K562 (cell line): ENCODE results near the gene SUPT16H. TPM values are rescaled to one million over a fixed set of nuclear protein-coding genes. Genes with fewer than 3 reads are reported as not detected.
A peak's percentile ranks its signal among the peaks of the same experiment; 100 is the strongest.

Experiments
- HOMEZ ChIP-seq: fragments of 250-450 bp; sonication (Bioruptor Pico); IDR thresholded peaks from 2 replicates; pipeline ENCODE4 v1.4.0; 2020; ENCODE audit warnings: mild to moderate bottlenecking, moderate library complexity
- MEIS2 ChIP-seq: fragments of 450-650 bp; IDR thresholded peaks from 2 replicates; pipeline ENCODE4 v1.6.1; 2014; ENCODE audit warnings: mild to moderate bottlenecking; ENCODE audit not compliant: partially characterized antibody
- POLR2H ChIP-seq: IDR thresholded peaks from 2 replicates; pipeline ENCODE4 v1.6.1; 2016; ENCODE audit warnings: missing genetic modification characterization, low read depth, mild to moderate bottlenecking, control low read depth, missing compliant biosample characterization, moderate library complexity
- RBM39 ChIP-seq: fragments of 200-400 bp; formaldehyde crosslinking; optimal IDR thresholded peaks from 2 replicates; pipeline ENCODE3; 2018; ENCODE audit warnings: low read depth, low read length
- TFAP4 ChIP-seq: sonication (generic); formaldehyde crosslinking; IDR thresholded peaks from 2 replicates; pipeline ENCODE4 v1.8.0; 2022; ENCODE audit warnings: missing genetic modification reagents, mild to moderate bottlenecking, moderate library complexity, borderline replicate concordance
- THRA ChIP-seq: fragments of 450-650 bp; IDR thresholded peaks from 2 replicates; pipeline ENCODE4 v1.6.1; 2017; ENCODE audit warnings: mild to moderate bottlenecking, moderate library complexity
- ZNF830 ChIP-seq: fragments of 250-450 bp; sonication (Bioruptor Pico); IDR thresholded peaks from 2 replicates; pipeline ENCODE4 v1.5.0; 2021; ENCODE audit warnings: mild to moderate bottlenecking
- polyA plus RNA-seq, 8 experiments: library from polyadenylated mRNA; depleted of rRNA in 4 of 8; stranded (reverse) in 5 of 8; unstranded in 3 of 8; fragments of >200 nt; fragmentation: Nextera tagmentation in 2 of 8; fragmentation: Illumina TruSeq in 1 of 8; extraction: Ambion mirVana in 2 of 8; extraction: Trizol in 1 of 8; gene quantifications; 2 replicates each; pipeline versions ENCODE4 v1.2.1 to v1.2.3, GENCODE V29; 2011 to 2014; ENCODE audit warnings: inconsistent platforms in 1 of 8, missing spikeins in 1 of 8
- total RNA-seq, 7 experiments: library from RNA; depleted of rRNA in 6 of 7; stranded (reverse); fragments of >200 nt in 6 of 7; fragmentation: Illumina TruSeq in 2 of 7; extraction: Trizol in 2 of 7; gene quantifications; 2 replicates each; pipeline versions ENCODE4 v1.2.1 to v1.2.3, GENCODE V29; 2011 to 2021; ENCODE audit warnings: low replicate concordance in 1 of 7
- TF ChIP-seq, protein P1 (sequence below): fragments of 450-650 bp; IDR thresholded peaks from 2 replicates; pipeline ENCODE4 v1.7.0; 2016; ENCODE audit warnings: borderline replicate concordance

Gene SUPT16H
- total and polyA plus RNA-seq, 9 of the 15 experiments (the other 6 are each of a cell fraction or from before 2014, with no cell fraction given): 75.4 to 152 (median 105) TPM

DNA sequence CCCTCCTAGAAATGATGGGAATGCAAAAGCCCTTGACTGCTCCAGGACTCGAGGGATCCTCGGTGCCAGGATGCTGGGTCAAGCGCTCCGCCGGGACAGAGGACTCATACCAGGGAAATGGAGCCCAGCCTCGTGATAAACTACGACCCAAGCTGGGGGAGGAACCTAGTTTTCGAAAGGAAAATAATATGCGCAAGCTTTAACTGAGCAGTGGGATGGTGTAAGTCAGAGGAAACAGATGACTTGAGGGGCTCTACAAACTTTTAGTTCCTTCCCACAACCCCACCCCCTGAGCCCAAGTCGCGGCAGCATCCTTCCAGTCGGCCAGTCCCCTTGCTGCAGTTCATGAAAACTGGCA, 654 bp upstream of the SUPT16H start (continued):
- TF ChIP-seq, protein P1, sequence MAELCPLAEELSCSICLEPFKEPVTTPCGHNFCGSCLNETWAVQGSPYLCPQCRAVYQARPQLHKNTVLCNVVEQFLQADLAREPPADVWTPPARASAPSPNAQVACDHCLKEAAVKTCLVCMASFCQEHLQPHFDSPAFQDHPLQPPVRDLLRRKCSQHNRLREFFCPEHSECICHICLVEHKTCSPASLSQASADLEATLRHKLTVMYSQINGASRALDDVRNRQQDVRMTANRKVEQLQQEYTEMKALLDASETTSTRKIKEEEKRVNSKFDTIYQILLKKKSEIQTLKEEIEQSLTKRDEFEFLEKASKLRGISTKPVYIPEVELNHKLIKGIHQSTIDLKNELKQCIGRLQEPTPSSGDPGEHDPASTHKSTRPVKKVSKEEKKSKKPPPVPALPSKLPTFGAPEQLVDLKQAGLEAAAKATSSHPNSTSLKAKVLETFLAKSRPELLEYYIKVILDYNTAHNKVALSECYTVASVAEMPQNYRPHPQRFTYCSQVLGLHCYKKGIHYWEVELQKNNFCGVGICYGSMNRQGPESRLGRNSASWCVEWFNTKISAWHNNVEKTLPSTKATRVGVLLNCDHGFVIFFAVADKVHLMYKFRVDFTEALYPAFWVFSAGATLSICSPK: no peak
- 0 out of 2 replicates have a peak, but pooled peaks have one; percentile 27 for TF ChIP-seq ZNF830 (CRISPR knock-in tag)
- no peak for TF ChIP-seq MEIS2
- 0 out of 2 replicates have a peak, but pooled peaks have one; percentile 9 for TF ChIP-seq POLR2H (tag)
- no peak for TF ChIP-seq RBM39
- no peak for TF ChIP-seq THRA
- no peak for TF ChIP-seq HOMEZ (CRISPR knock-in tag)
- TF ChIP-seq TFAP4 (CRISPR knock-in tag): no peak
